Measurements from ENCODE around the gene BICC1.

BICC1 gene

GRCh38 chr10:58806323-58806722 lies 293.7 kb downstream of the BICC1 start:
- Histone ChIP-seq H3K27me3 (ENCODE audit: low read depth) (no peaks in the 10 kb centered on the region), H3K9me3 (no peaks in the 10 kb centered on the region), H3K4me3 (no peak overlapping the region), H3K36me3 (replicated peaks) (0 out of 2 replicates have a peak, but pooled peaks cover 8% of the 10 kb centered on the region), H3K4me1 (no peaks in the 10 kb centered on the region)
- in situ Hi-C loops (cut with MboI; ENCODE audit: low sequenced_read_pairs): no loop called here
- DNase-seq (ENCODE audit: low spot score in 2 of 2): no peak

GRCh38 chr10:58806970-58807628 lies 294.4 kb downstream of the BICC1 start:
- 0 out of 2 replicates have a peak, but pooled peaks cover 8% of the 10 kb centered on the region for H3K36me3 ChIP-seq (replicated peaks)
- H3K4me1 ChIP-seq: no peaks in the 10 kb centered on the region
- H3K4me3 ChIP-seq: no peak overlapping the region
- no peak for DNase-seq (ENCODE audit: low spot score in 2 of 2)
- in situ Hi-C loops (cut with MboI; ENCODE audit: low sequenced_read_pairs): no loop called here
- H3K9me3 ChIP-seq: no peaks in the 10 kb centered on the region
- H3K27me3 ChIP-seq (ENCODE audit: low read depth): no peaks in the 10 kb centered on the region

- in situ Hi-C loops (cut with MboI; ENCODE audit: low sequenced_read_pairs): no loop called here
- Histone ChIP-seq H3K4me1 (no peaks in the 10 kb centered on the region), H3K27me3 (ENCODE audit: low read depth) (no peaks in the 10 kb centered on the region), H3K36me3 (replicated peaks) (0 out of 2 replicates have a peak, but pooled peaks cover 8% of the 10 kb centered on the region), H3K4me3 (no peak overlapping the region), H3K9me3 (no peaks in the 10 kb centered on the region)
- no peak for DNase-seq (ENCODE audit: low spot score in 2 of 2)
These were observed 295.0 kb downstream of the BICC1 start for GRCh38 chr10:58807629-58808022.

- Histone ChIP-seq H3K36me3 (replicated peaks) (0 out of 2 replicates have a peak, but pooled peaks cover 8% of the 10 kb centered on the region), H3K9me3 (no peaks in the 10 kb centered on the region), H3K4me1 (no peaks in the 10 kb centered on the region), H3K27me3 (ENCODE audit: low read depth) (no peaks in the 10 kb centered on the region), H3K4me3 (no peak overlapping the region)
- in situ Hi-C loops (cut with MboI; ENCODE audit: low sequenced_read_pairs): no loop called here
- DNase-seq (ENCODE audit: low spot score in 2 of 2): no peak
These were observed 298.1 kb downstream of the BICC1 start for GRCh38 chr10:58810751-58811150.

- in situ Hi-C loops (cut with MboI; ENCODE audit: low sequenced_read_pairs): no loop called here
- Histone ChIP-seq H3K36me3 (replicated peaks) (no peaks in the 10 kb centered on the region), H3K4me3 (no peak overlapping the region), H3K9me3 (no peaks in the 10 kb centered on the region), H3K4me1 (no peaks in the 10 kb centered on the region), H3K27me3 (ENCODE audit: low read depth) (no peaks in the 10 kb centered on the region)
- DNase-seq (ENCODE audit: low spot score in 2 of 2): no peak
These were observed 300.9 kb downstream of the BICC1 start for GRCh38 chr10:58813573-58813972.

- Histone ChIP-seq H3K4me1 (peaks cover 8% of the 10 kb centered on the region; the same call in 1 of the 2 replicates), H3K9me3 (no peaks in the 10 kb centered on the region), H3K4me3 (no peak overlapping the region), H3K27me3 (ENCODE audit: low read depth) (no peaks in the 10 kb centered on the region), H3K36me3 (replicated peaks) (no peaks in the 10 kb centered on the region; the same call in 1 of the 2 replicates)
- DNase-seq (ENCODE audit: low spot score in 2 of 2): no peak
- in situ Hi-C loops (cut with MboI; ENCODE audit: low sequenced_read_pairs): no loop called here
These were observed 304.7 kb downstream of the BICC1 start for GRCh38 chr10:58817201-58817846.

GRCh38 chr10:58818900-58819299 lies 306.2 kb downstream of the BICC1 start:
- no peaks in the 10 kb centered on the region for H3K27me3 ChIP-seq (ENCODE audit: low read depth)
- no peak overlapping the region for H3K4me3 ChIP-seq
- H3K4me1 ChIP-seq: peaks cover 8% of the 10 kb centered on the region; the same call in 1 of the 2 replicates
- no peak for DNase-seq (ENCODE audit: low spot score in 2 of 2)
- H3K36me3 ChIP-seq (replicated peaks): no peaks in the 10 kb centered on the region; the same call in 1 of the 2 replicates
- in situ Hi-C loops (cut with MboI; ENCODE audit: low sequenced_read_pairs): no loop called here
- no peaks in the 10 kb centered on the region for H3K9me3 ChIP-seq

GRCh38 chr10:58820386-58820785 lies 307.7 kb downstream of the BICC1 start:
- H3K36me3 ChIP-seq (replicated peaks): no peaks in the 10 kb centered on the region; the same call in 1 of the 2 replicates
- peaks cover 8% of the 10 kb centered on the region; the same call in 1 of the 2 replicates for H3K4me1 ChIP-seq
- H3K9me3 ChIP-seq: no peaks in the 10 kb centered on the region
- no peak for DNase-seq (ENCODE audit: low spot score in 2 of 2)
- H3K4me3 ChIP-seq: no peak overlapping the region
- no peaks in the 10 kb centered on the region for H3K27me3 ChIP-seq (ENCODE audit: low read depth)
- in situ Hi-C loops (cut with MboI; ENCODE audit: low sequenced_read_pairs): no loop called here

GRCh38 chr10:58820861-58821751 lies 308.4 kb downstream of the BICC1 start:
- H3K27me3 ChIP-seq (ENCODE audit: low read depth): no peaks in the 10 kb centered on the region
- peaks cover 8% of the 10 kb centered on the region; the same call in 1 of the 2 replicates for H3K4me1 ChIP-seq
- in situ Hi-C loops (cut with MboI; ENCODE audit: low sequenced_read_pairs): no loop called here
- DNase-seq (ENCODE audit: low spot score in 2 of 2): no peak
- no peaks in the 10 kb centered on the region for H3K9me3 ChIP-seq
- H3K36me3 ChIP-seq (replicated peaks): no peaks in the 10 kb centered on the region; the same call in 1 of the 2 replicates
- no peak overlapping the region for H3K4me3 ChIP-seq

- H3K27me3 ChIP-seq (ENCODE audit: low read depth): no peaks in the 10 kb centered on the region
- in situ Hi-C loops (cut with MboI; ENCODE audit: low sequenced_read_pairs): no loop called here
- H3K4me3 ChIP-seq: no peak overlapping the region
- no peaks in the 10 kb centered on the region; the same call in 1 of the 2 replicates for H3K36me3 ChIP-seq (replicated peaks)
- H3K9me3 ChIP-seq: no peaks in the 10 kb centered on the region
- no peak for DNase-seq (ENCODE audit: low spot score in 2 of 2)
- peaks cover 8% of the 10 kb centered on the region; the same call in 1 of the 2 replicates for H3K4me1 ChIP-seq
These were observed 309.0 kb downstream of the BICC1 start for GRCh38 chr10:58821752-58822056.

- no peak for DNase-seq (ENCODE audit: low spot score in 2 of 2)
- in situ Hi-C loops (cut with MboI; ENCODE audit: low sequenced_read_pairs): no loop called here
- no peaks in the 10 kb centered on the region for H3K27me3 ChIP-seq (ENCODE audit: low read depth)
- H3K9me3 ChIP-seq: no peaks in the 10 kb centered on the region
- H3K4me1 ChIP-seq: peaks cover 8% of the 10 kb centered on the region; the same call in 1 of the 2 replicates
- H3K36me3 ChIP-seq (replicated peaks): no peaks in the 10 kb centered on the region; the same call in 1 of the 2 replicates
- H3K4me3 ChIP-seq: no peak overlapping the region
These were observed 311.3 kb downstream of the BICC1 start for GRCh38 chr10:58823983-58824382.

GRCh38 chr10:58824396-58824795 lies 311.7 kb downstream of the BICC1 start:
- DNase-seq (ENCODE audit: low spot score in 2 of 2): no peak
- in situ Hi-C loops (cut with MboI; ENCODE audit: low sequenced_read_pairs): no loop called here

GRCh38 chr10:58826694-58827093 lies 314.0 kb downstream of the BICC1 start:
- no peak for DNase-seq (ENCODE audit: low spot score in 2 of 2)
- H3K4me1 ChIP-seq: peaks cover 9% of the 10 kb centered on the region
- H3K36me3 ChIP-seq (replicated peaks): no peaks in the 10 kb centered on the region
- H3K9me3 ChIP-seq: no peaks in the 10 kb centered on the region
- H3K27me3 ChIP-seq (ENCODE audit: low read depth): no peaks in the 10 kb centered on the region
- H3K4me3 ChIP-seq: no peak overlapping the region
- in situ Hi-C loops (cut with MboI; ENCODE audit: low sequenced_read_pairs): no loop called here

More at GRCh38 chr10:58824396-58824795, 311.7 kb downstream of the BICC1 start:
- Histone ChIP-seq H3K36me3 (replicated peaks) (no peaks in the 10 kb centered on the region; the same call in 1 of the 2 replicates), H3K4me1 (peaks cover 8% of the 10 kb centered on the region; the same call in 1 of the 2 replicates), H3K9me3 (no peaks in the 10 kb centered on the region), H3K4me3 (no peak overlapping the region), H3K27me3 (ENCODE audit: low read depth) (no peaks in the 10 kb centered on the region)

Measured in HAP-1 (cell line).